GM12878 (cell line): ENCODE results near the gene DIS3L2. TPM values are rescaled to one million over a fixed set of nuclear protein-coding genes. Genes with fewer than 3 reads are reported as not detected.

Experiments
- ATAC-seq: fragments of 200-7000 bp; cut with Tn5 transposase; 3 replicates; pipeline ENCODE4 v1.9.1; 2020; ENCODE audit warnings: mild to moderate bottlenecking, moderate library complexity
- BruUV-seq: library from RNA; stranded (reverse); fragments of 400-500 nt; replicated peaks from 2 replicates; lab custom pipeline; 2021; lab: Mats Ljungman, UMichigan
- CTCF ChIA-PET: fragments of 300-600 bp; sonication (Branson Sonifier 250); formaldehyde crosslinking; extraction: SDS; loops from one replicate; lab custom pipeline; 2021; ENCODE audit warnings: inconsistent platforms; lab: Yijun Ruan, JAX
- POLR2A ChIA-PET: fragments of 350-600 bp; formaldehyde crosslinking; extraction: SDS; loops from one replicate; lab custom pipeline; 2021; ENCODE audit warnings: inconsistent platforms; lab: Charles Lee
- RAD21 ChIA-PET: fragments of 300-600 bp; sonication (Branson Sonifier 250); formaldehyde crosslinking; loops from one replicate; lab custom pipeline; 2023; ENCODE audit warnings: antibody characterized with exemption; ENCODE audit not compliant: unreplicated experiment; lab: Charles Lee
- SMC1A ChIA-PET: fragments of 300-600 bp; sonication (Branson Sonifier 250); formaldehyde crosslinking; loops from one replicate; lab custom pipeline; 2023; ENCODE audit not compliant: unreplicated experiment, uncharacterized antibody; lab: Charles Lee
- DNase-seq: peaks from one replicate; pipeline ENCODE4 v3.0.0-alpha.2; 2011; ENCODE audit warnings: low read depth, low spot score
- FAIRE-seq: peaks from 3 replicates; lab custom pipeline; 2011; peaks lifted over from hg19 to GRCh38; lab: Jason Lieb, UNC
- H2AFZ ChIP-seq: 2 replicates; pipeline ENCODE4 v1.6.0; 2011; ENCODE audit warnings: low read depth, low read length, control low read depth; ENCODE audit not compliant: control insufficient read depth
- H3K27ac ChIP-seq: 2 replicates; pipeline ENCODE4 v1.5.1; 2011; ENCODE audit warnings: control low read depth; ENCODE audit not compliant: control insufficient read depth, insufficient read depth
- H3K27me3 ChIP-seq, 2 experiments: replicated peaks in 1 of 2; 2 replicates each; pipeline versions ENCODE4 v1.6.0 to v1.6.1; 2011; ENCODE audit warnings: low read length in 1 of 2; ENCODE audit not compliant: control insufficient read depth in 2 of 2, insufficient read depth in 2 of 2
- H3K36me3 ChIP-seq, 2 experiments: 2 replicates each; pipeline ENCODE4 v1.5.1; 2011; ENCODE audit warnings: low read length in 1 of 2; ENCODE audit not compliant: control insufficient read depth in 2 of 2, insufficient read depth in 2 of 2
- H3K4me1 ChIP-seq: 2 replicates; pipeline ENCODE4 v1.6.1; 2011; ENCODE audit warnings: mild to moderate bottlenecking, low read length, moderate library complexity, mixed read lengths; ENCODE audit not compliant: control insufficient read depth, insufficient read depth
- H3K4me2 ChIP-seq: 2 replicates; pipeline ENCODE4 v1.6.0; 2011; ENCODE audit warnings: control low read depth; ENCODE audit not compliant: control insufficient read depth, insufficient read depth
- H3K4me3 ChIP-seq: fragments of 200-600 bp; sonication (generic); 2 replicates; pipeline ENCODE4 v1.5.1; 2016
- H3K79me2 ChIP-seq: 2 replicates; pipeline ENCODE4 v1.6.0; 2011; ENCODE audit warnings: low read length; ENCODE audit not compliant: control insufficient read depth, insufficient read depth
- H3K9ac ChIP-seq: 2 replicates; pipeline ENCODE4 v1.8.0; 2011; ENCODE audit warnings: low read length, control low read depth, mixed read lengths; ENCODE audit not compliant: control insufficient read depth, insufficient read depth
- H3K9me3 ChIP-seq: replicated peaks from 3 replicates; pipeline ENCODE4 v1.5.1; 2011; ENCODE audit warnings: mild to moderate bottlenecking, low read length; ENCODE audit not compliant: control insufficient read depth, insufficient read depth
- H4K20me1 ChIP-seq: 2 replicates; pipeline ENCODE4 v1.6.0; 2011; ENCODE audit not compliant: control insufficient read depth, insufficient read depth
- BCL11A ChIP-seq: IDR thresholded peaks from 2 replicates; pipeline ENCODE4 v1.6.1; 2011; ENCODE audit warnings: low read depth, low read length
- BRCA1 ChIP-seq: IDR thresholded peaks from 2 replicates; pipeline ENCODE4 v1.6.1; 2011; ENCODE audit warnings: low read depth, low read length, improper control_type of control experiment
- CBX5 ChIP-seq: sonication (generic); IDR thresholded peaks from 2 replicates; pipeline ENCODE4 v1.6.1; 2016; ENCODE audit warnings: low read depth, moderate library complexity, mild to moderate bottlenecking, inconsistent platforms
- EGR1 ChIP-seq, 2 experiments: IDR thresholded peaks; 1 replicate in 1 of 2; 2 replicates in 1 of 2; pipeline ENCODE4 v1.6.1; 2011 to 2012; ENCODE audit warnings: low read depth in 2 of 2, low read length in 2 of 2, borderline replicate concordance in 1 of 2, mild to moderate bottlenecking in 1 of 2, moderate library complexity in 1 of 2
- GATAD2B ChIP-seq: fragments of 450-650 bp; conservative IDR thresholded peaks from 2 replicates; pipeline ENCODE4 v1.6.1; 2017; ENCODE audit warnings: low read depth, mild to moderate bottlenecking, moderate library complexity
- MXI1 ChIP-seq: fragments of 150-350 bp; IDR thresholded peaks from 2 replicates; pipeline ENCODE4 v1.6.1; 2011; ENCODE audit warnings: low read depth, mild to moderate bottlenecking, inconsistent platforms, low read length, improper control_type of control experiment
- RAD21 ChIP-seq: IDR thresholded peaks from 2 replicates; pipeline ENCODE4 v1.6.1; 2011; ENCODE audit warnings: mild to moderate bottlenecking, low read depth, low read length, moderate library complexity; ENCODE audit not compliant: insufficient read depth
- RBBP5 ChIP-seq: fragments of 200-600 bp; sonication (generic); conservative IDR thresholded peaks from 2 replicates; pipeline ENCODE4 v1.6.1; 2016
- SIX5 ChIP-seq: IDR thresholded peaks from 2 replicates; pipeline ENCODE4 v1.6.1; 2011; ENCODE audit warnings: mild to moderate bottlenecking, low read depth, low read length, moderate library complexity; ENCODE audit not compliant: severe bottlenecking
- STAT1 ChIP-seq: fragments of 450-650 bp; conservative IDR thresholded peaks from 2 replicates; pipeline ENCODE4 v1.6.1; 2014; ENCODE audit warnings: antibody characterized with exemption, mild to moderate bottlenecking
- TCF12 ChIP-seq: IDR thresholded peaks from 2 replicates; pipeline ENCODE4 v1.6.1; 2011; ENCODE audit warnings: low read depth, mild to moderate bottlenecking, low read length
- ZZZ3 ChIP-seq: IDR thresholded peaks from 2 replicates; pipeline ENCODE4 v1.6.1; 2011; ENCODE audit warnings: low read depth; ENCODE audit not compliant: control insufficient read depth, insufficient read length
- WGBS: methylation state at CpG from one replicate; pipeline ENCODE4 v1.1.6; 2016; ENCODE audit warnings: low lambda C conversion rate; ENCODE audit not compliant: insufficient replicate concordance, insufficient coverage; ENCODE audit errors: missing lambda C conversion rate; 5-methylcytosine and 5-hydroxymethylcytosine counted together
- in situ Hi-C: fragments of 300-500 bp; cut with MboI; formaldehyde crosslinking; loops from 9 replicates; pipeline ENCODE4 v1.14.3; 2018; ENCODE audit warnings: mixed read lengths
- intact Hi-C: fragments of 100-400 bp; cut with micrococcal nuclease; formaldehyde crosslinking; loops from one replicate; pipeline ENCODE4 v1.14.2; 2022; ENCODE audit not compliant: unreplicated experiment
- polyA plus RNA-seq, 11 experiments: library from polyadenylated mRNA; depleted of rRNA in 4 of 11; unstranded in 6 of 11; stranded (reverse) in 5 of 11; fragments of >200 nt; fragmentation: Nextera tagmentation in 4 of 11; fragmentation: Illumina TruSeq in 1 of 11; extraction: Ambion mirVana in 4 of 11; extraction: Trizol in 1 of 11; gene quantifications; 1 replicate in 1 of 11; 2 replicates in 10 of 11; pipeline versions ENCODE4 v1.2.1 to v1.2.3, GENCODE V29; 2011 to 2016; ENCODE audit warnings: inconsistent platforms in 2 of 11, missing spikeins in 2 of 11, low read depth in 1 of 11
- total RNA-seq, 4 experiments: library from RNA; depleted of rRNA in 3 of 4; stranded (reverse); fragments of >200 nt in 3 of 4; fragmentation: Illumina TruSeq in 1 of 4; extraction: Trizol in 1 of 4; gene quantifications; 2 replicates each; pipeline versions ENCODE4 v1.2.1 to v1.2.3, GENCODE V29; 2013 to 2021
- TF ChIP-seq, protein P1 (sequence below): fragments of 450-650 bp; IDR thresholded peaks from 2 replicates; pipeline ENCODE4 v1.6.1; 2018; ENCODE audit warnings: mild to moderate bottlenecking, low read depth, moderate library complexity; ENCODE audit not compliant: partially characterized antibody
- TF ChIP-seq, protein P2 (sequence below): IDR thresholded peaks from 2 replicates; pipeline ENCODE4 v1.6.1; 2011; ENCODE audit warnings: low read depth, low read length, improper control_type of control experiment, borderline replicate concordance

The DIS3L2 gene
- total and polyA plus RNA-seq, 10 of the 15 experiments (the other 5 are each of a cell fraction or from before 2014, with no cell fraction given) = 3.5 to 27.1 (median 16.0) TPM

DNA sequence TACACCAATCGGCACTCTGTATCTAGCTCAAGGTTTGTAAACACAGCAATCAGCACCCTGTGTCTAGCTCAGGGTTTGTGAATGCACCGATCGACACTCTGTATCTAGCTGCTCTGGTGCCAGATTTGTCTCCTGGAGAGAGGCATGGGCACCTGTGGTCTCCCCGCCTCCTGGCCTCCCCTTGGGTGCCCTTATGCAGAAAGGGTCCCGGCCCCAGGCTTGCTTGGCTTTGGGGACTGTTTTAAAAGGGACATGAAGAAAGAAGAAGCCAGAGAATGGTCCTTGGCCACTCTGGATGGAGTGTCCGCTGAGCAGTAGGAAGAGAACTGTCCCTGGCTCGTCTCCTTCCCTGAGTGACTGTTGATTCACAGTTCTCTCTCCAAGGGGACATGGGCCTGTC lies 405.5 kb downstream of the DIS3L2 start:
- WGBS = 35% methylated on average over 7 of the region's 7 CpGs
- no peak overlapping the region for H3K4me2 ChIP-seq
- FAIRE-seq (no peak), ATAC-seq (no peak), DNase-seq (no peak)
- no peaks in the 10 kb centered on the region for H3K36me3 ChIP-seq
- H3K4me1 ChIP-seq = peaks cover 9% of the 10 kb centered on the region
- no peak overlapping the region for H3K9ac ChIP-seq
- no peak overlapping the region for H2AFZ ChIP-seq
- CTCF ChIA-PET = interaction anchor here (1.0 to 1.5 kb wide), 2 partner anchors 69 to 467 kb away, joined by 3 to 7 read pairs; no protein-coding TSS in a partner anchor
- in situ Hi-C loops = no loop called here
- intact Hi-C loops = no loop called here
- no peak overlapping the region for H3K4me3 ChIP-seq
- TF ChIP-seq BRCA1 = no peak
- TF ChIP-seq GATAD2B = no peak
- no peak for TF ChIP-seq ZZZ3
- TF ChIP-seq MXI1 = no peak
- no peaks in the 10 kb centered on the region; the same call in 2 of the 3 replicates for H3K9me3 ChIP-seq
- H4K20me1 ChIP-seq = no peaks in the 10 kb centered on the region
- POLR2A ChIA-PET = interaction anchor here (0.7 kb wide), 1 partner anchor 41 kb away, joined by 3 read pairs; no protein-coding TSS in a partner anchor
- no peaks in the 10 kb centered on the region for H3K79me2 ChIP-seq
- no TSS peak for BruUV-seq
- RAD21 ChIA-PET = no interaction called here
- SMC1A ChIA-PET = no interaction called here
- H3K27me3 ChIP-seq = no peaks in the 10 kb centered on the region
- no peak overlapping the region for H3K27ac ChIP-seq

DNA sequence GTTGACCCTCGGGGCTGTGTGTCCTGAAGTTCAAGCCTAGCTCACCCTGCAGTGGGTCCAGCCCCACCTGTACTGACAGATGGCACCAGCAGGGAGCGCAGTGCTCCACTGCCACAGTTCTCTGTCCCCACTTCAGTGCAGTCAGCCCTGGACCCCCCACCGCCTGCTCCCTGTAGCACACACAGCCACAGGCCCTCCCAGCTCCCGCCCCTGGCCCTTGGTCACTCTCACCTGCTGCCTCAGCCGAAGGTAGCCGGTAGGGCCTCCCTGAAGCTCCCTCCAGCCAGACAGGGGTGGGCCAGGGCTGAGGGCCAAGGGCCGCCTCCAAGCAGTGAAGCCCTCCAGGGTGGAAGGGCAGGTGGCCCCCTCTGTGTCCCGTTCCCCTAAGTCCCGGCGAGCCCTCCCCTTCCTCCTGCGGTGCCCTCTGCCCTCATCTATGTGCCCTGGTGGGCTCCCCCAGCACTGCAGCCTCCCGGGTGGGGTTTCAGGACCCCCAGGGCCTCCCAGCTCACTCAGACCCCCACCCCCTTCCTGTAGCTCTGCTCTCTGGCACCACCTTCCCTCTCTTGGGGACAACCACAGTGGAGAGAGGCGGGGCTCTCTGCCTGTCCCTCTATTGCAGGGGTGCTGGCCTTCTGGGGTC lies 406.2 kb downstream of the DIS3L2 start:
- ATAC-seq (peak; percentile 33; the same call in 2 of the 3 replicates), DNase-seq (no peak)
- no peak overlapping the region for H3K27ac ChIP-seq
- no peak for TF ChIP-seq RBBP5
- TF ChIP-seq EGR1 (IDR thresholded peaks at IDR 0.05; ENCODE audit: borderline replicate concordance in 1 of 2, low read depth in 2 of 2, low read length in 2 of 2) = no peak
- TF ChIP-seq TCF12 = no peak
- no peak for TF ChIP-seq BCL11A
- TF ChIP-seq, protein P1, sequence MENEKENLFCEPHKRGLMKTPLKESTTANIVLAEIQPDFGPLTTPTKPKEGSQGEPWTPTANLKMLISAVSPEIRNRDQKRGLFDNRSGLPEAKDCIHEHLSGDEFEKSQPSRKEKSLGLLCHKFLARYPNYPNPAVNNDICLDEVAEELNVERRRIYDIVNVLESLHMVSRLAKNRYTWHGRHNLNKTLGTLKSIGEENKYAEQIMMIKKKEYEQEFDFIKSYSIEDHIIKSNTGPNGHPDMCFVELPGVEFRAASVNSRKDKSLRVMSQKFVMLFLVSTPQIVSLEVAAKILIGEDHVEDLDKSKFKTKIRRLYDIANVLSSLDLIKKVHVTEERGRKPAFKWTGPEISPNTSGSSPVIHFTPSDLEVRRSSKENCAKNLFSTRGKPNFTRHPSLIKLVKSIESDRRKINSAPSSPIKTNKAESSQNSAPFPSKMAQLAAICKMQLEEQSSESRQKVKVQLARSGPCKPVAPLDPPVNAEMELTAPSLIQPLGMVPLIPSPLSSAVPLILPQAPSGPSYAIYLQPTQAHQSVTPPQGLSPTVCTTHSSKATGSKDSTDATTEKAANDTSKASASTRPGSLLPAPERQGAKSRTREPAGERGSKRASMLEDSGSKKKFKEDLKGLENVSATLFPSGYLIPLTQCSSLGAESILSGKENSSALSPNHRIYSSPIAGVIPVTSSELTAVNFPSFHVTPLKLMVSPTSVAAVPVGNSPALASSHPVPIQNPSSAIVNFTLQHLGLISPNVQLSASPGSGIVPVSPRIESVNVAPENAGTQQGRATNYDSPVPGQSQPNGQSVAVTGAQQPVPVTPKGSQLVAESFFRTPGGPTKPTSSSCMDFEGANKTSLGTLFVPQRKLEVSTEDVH = no peak
- TF ChIP-seq RAD21 = 0 out of 2 replicates have a peak, but pooled peaks have one; percentile 7
- TF ChIP-seq, protein P2, sequence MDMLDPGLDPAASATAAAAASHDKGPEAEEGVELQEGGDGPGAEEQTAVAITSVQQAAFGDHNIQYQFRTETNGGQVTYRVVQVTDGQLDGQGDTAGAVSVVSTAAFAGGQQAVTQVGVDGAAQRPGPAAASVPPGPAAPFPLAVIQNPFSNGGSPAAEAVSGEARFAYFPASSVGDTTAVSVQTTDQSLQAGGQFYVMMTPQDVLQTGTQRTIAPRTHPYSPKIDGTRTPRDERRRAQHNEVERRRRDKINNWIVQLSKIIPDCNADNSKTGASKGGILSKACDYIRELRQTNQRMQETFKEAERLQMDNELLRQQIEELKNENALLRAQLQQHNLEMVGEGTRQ = no peak
- no peak for TF ChIP-seq CBX5
- no peak for TF ChIP-seq STAT1
- no peak for TF ChIP-seq SIX5

More for the DNA sequence above, 406.2 kb downstream of the DIS3L2 start:
- ChIA-PET POLR2A (no interaction called here), SMC1A (no interaction called here), CTCF (interaction anchor here (1.3 to 1.5 kb wide), 2 partner anchors 69 to 105 kb away, joined by 3 to 7 read pairs; no protein-coding TSS in a partner anchor), RAD21 (no interaction called here)
- Histone ChIP-seq H3K79me2 (no peaks in the 10 kb centered on the region), H3K36me3 (no peaks in the 10 kb centered on the region), H2AFZ (no peak overlapping the region), H3K9ac (no peak overlapping the region), H3K4me2 (no peak overlapping the region), H3K9me3 (no peaks in the 10 kb centered on the region; the same call in 2 of the 3 replicates), H3K4me3 (no peak overlapping the region), H3K4me1 (peaks cover 9% of the 10 kb centered on the region), H4K20me1 (no peaks in the 10 kb centered on the region), H3K27me3 (no peaks in the 10 kb centered on the region)
- intact Hi-C loops = no loop called here
- FAIRE-seq = no peak
- no TSS peak for BruUV-seq
- 47% methylated on average over 13 of the region's 13 CpGs for WGBS
- in situ Hi-C loops = no loop called here
